Lower leg skin (tissue), 4 donors: ENCODE results near the gene GGT5. TPM values are rescaled to one million over a fixed set of nuclear protein-coding genes. Genes with fewer than 3 reads are reported as not detected.
"Not testable (repeated sequence)": the region's sequence is repeated elsewhere in the genome, so short reads cannot be mapped to it uniquely, and the experiment has no call there.

ENCODE experiments used
- DNase-seq, 2 donors: peaks; one replicate each; pipeline ENCODE4 v3.0.0-alpha.2; 2019; ENCODE audit warnings: low spot score in 2 of 2
- H3K4me3 ChIP-seq: fragments of 200-600 bp; sonication (generic); 2 replicates; pipeline ENCODE4 v1.5.1; 2017; ENCODE audit warnings: mild to moderate bottlenecking, low read depth; ENCODE audit not compliant: poor library complexity, severe bottlenecking
- CTCF ChIP-seq, 3 donors: fragments of 450-650 bp; IDR thresholded peaks; one replicate each; pipeline ENCODE4 v1.5.1; 2016; ENCODE audit warnings: antibody characterized with exemption in 3 of 3, mild to moderate bottlenecking in 3 of 3, moderate library complexity in 2 of 3
- POLR2A ChIP-seq, 2 donors: fragments of 450-650 bp; IDR thresholded peaks; one replicate each; pipeline ENCODE4 v1.6.1; 2016 to 2017; ENCODE audit warnings: antibody characterized with exemption in 2 of 2, mild to moderate bottlenecking in 1 of 2, moderate library complexity in 1 of 2
- WGBS, 2 donors: methylation state at CpG; one replicate each; pipeline ENCODE4 v1.1.5; 2018; 5-methylcytosine and 5-hydroxymethylcytosine counted together
- intact Hi-C: fragments of 100-400 bp; cut with DNase I; formaldehyde crosslinking; loops from one replicate; pipeline ENCODE4 v1.15.0; 2023; ENCODE audit warnings: low total_unique reads
- total RNA-seq, 4 donors: library from RNA; depleted of rRNA; stranded (reverse); fragments of >200 nt; gene quantifications; one replicate each; pipeline ENCODE4 v1.1.0, GENCODE V29; 2016

The GGT5 gene
- 10 to 100 TPM in 3 of 4 donors, 1 to 10 TPM in 1; 9.7 to 54.4 (median 15.3) TPM for total RNA-seq

GRCh38 chr22:24245030-24245431 is at the start of gene GGT5:
Gene GGT5 (minus strand): TSS chr22:24245082. CDS start chr22:24244725, 357 bp downstream.
- peak within 1 kb of the TSS; percentile 20 for H3K4me3 ChIP-seq
- DNase-seq = peak in 1 of 2 donors; percentile 49
- intact Hi-C loops = loop anchor here (5.0 kb wide), 1 partner anchor 58 kb away; no protein-coding TSS in a partner anchor
- 10 to 11% methylated on average over 12 of the region's 12 CpGs for WGBS, 2 donors

- DNase-seq, H3K4me3 ChIP-seq, intact Hi-C loops: not testable (repeated sequence)
- WGBS, 2 donors = 92 to 100% methylated on average over 2 of the region's 3 CpGs
Observed at GRCh38 chr22:24292202-24292830, 47.4 kb upstream of the GGT5 start.

GRCh38 chr22:24291515-24292201 is 46.8 kb upstream of the GGT5 start:
- TF ChIP-seq CTCF (IDR thresholded peaks at IDR 0.05) (no peak), POLR2A (IDR thresholded peaks at IDR 0.05) (no peak)
- intact Hi-C loops = no loop called here
- H3K4me3 ChIP-seq = no peak overlapping the region
- no peak for DNase-seq
- WGBS, 2 donors = 75 to 82% methylated on average over 3 of the region's 3 CpGs

GRCh38 chr22:24290459-24290858 is 45.6 kb upstream of the GGT5 start:
- no peak for DNase-seq
- H3K4me3 ChIP-seq = no peak overlapping the region
- no peak for TF ChIP-seq POLR2A (IDR thresholded peaks at IDR 0.05)
- no peak for TF ChIP-seq CTCF (IDR thresholded peaks at IDR 0.05)
- intact Hi-C loops = no loop called here

- TF ChIP-seq CTCF (IDR thresholded peaks at IDR 0.05) (no peak), POLR2A (IDR thresholded peaks at IDR 0.05) (no peak)
- DNase-seq = no peak
- no peak overlapping the region for H3K4me3 ChIP-seq
- intact Hi-C loops = no loop called here
- 44 to 54% methylated on average over 4 of the region's 4 CpGs for WGBS, 2 donors
Observed at GRCh38 chr22:24289741-24290163, 44.9 kb upstream of the GGT5 start.

GRCh38 chr22:24289114-24289513 is 44.2 kb upstream of the GGT5 start:
- DNase-seq = no peak
- TF ChIP-seq POLR2A (IDR thresholded peaks at IDR 0.05) (no peak), CTCF (IDR thresholded peaks at IDR 0.05) (no peak)
- WGBS, 2 donors = 15 to 25% methylated on average over 4 of the region's 4 CpGs

GRCh38 chr22:24287801-24288200 is 42.9 kb upstream of the GGT5 start:
- 73 to 76% methylated on average over 6 of the region's 6 CpGs for WGBS, 2 donors
- intact Hi-C loops = not testable (repeated sequence)

More at GRCh38 chr22:24289114-24289513, 44.2 kb upstream of the GGT5 start:
- no peak overlapping the region for H3K4me3 ChIP-seq
- intact Hi-C loops = no loop called here

GRCh38 chr22:24287212-24287611 is 42.3 kb upstream of the GGT5 start:
- DNase-seq, H3K4me3 ChIP-seq, intact Hi-C loops: not testable (repeated sequence)
- WGBS, 2 donors = 82 to 87% methylated on average over 3 to 4 of the region's 9 CpGs

More at GRCh38 chr22:24287801-24288200, 42.9 kb upstream of the GGT5 start:
- H3K4me3 ChIP-seq, DNase-seq: not testable (repeated sequence)
